GM23338 (cell line): Measurements from ENCODE around the gene FAAH2.

Experiments used
- CTCF ChIP-seq, 2 experiments: fragments of 200-600 bp in 1 of 2; sonication (generic) in 1 of 2; conservative IDR thresholded peaks; 2 replicates each; pipeline versions ENCODE4 v1.5.1 to v1.6.1; 2016 to 2017; ENCODE audit warnings: antibody characterized with exemption in 2 of 2, low read depth in 2 of 2, mild to moderate bottlenecking in 2 of 2, moderate library complexity in 1 of 2
- EZH2 ChIP-seq: fragments of 200-600 bp; sonication (generic); IDR thresholded peaks from one replicate; pipeline ENCODE4 v1.8.0; 2017; ENCODE audit warnings: antibody characterized with exemption, mild to moderate bottlenecking, low read depth; ENCODE audit not compliant: unreplicated experiment

DNA sequence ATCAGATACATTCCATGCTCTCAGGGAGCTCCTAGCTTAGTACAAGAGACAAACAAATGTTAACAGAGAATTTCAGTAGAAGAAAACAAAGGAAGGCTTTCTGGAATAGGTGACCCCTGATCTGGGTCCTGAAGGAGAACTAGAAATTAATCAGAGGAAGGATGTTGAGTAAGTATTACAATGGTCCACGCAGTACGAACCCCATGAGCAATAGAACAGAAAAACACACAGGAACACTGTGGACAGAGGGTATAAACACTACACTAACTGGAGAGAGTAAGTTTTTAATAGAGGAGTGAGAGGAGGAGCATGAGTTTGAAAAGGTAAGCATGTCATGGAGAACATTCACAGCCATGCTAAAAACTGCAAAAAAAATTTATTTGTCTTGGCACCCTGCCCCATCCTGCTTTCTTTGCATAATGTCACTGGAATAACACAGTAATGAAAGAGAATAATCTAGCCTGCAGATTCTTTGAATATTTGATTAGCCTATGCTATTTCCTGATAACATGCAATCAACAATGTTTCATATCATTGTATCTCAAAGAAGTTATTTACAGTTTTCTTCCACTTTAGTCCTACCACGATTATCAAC lies 165.0 kb downstream of the FAAH2 start:
- no peak for TF ChIP-seq CTCF (conservative IDR thresholded peaks at IDR 0.05; ENCODE audit: low read depth in 2 of 2)
- no peak for TF ChIP-seq EZH2
